ENCODE results near the gene HLA-DRB1.

HLA-DRB1 gene

DNA sequence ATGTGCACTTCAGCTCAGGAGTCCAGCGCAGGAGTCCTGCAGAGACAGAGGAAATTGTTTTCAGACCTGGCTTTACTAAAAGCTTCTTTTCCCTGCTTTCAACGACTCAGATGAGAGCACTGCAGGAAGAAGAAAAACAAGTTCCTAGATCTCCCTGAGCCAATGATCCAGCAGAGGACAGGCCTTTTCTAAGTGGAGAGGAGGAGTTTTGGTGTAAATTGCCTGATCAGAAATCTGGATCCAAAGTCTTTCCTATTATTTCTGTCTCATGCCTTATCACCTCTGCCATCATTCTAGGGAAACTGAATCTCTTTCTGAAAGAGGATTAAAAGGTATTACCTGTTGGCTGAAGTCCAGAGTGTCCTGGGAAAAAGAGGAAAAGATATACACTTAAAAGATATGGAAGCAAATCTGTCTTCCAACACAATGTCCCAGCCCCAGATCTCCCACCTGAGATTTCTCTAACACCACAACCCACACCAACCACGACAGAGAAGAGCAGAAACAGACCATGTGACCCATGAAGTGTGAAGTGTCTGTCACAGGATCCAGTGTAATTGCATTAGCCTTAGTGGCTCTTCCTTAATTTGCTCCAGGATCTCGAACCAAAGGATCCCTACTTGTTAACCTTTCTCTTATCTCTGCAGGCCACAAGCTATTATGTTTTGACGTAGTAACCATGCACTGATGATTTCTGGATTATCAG lies 36.5 kb downstream of the HLA-DRB1 start:
- ATAC-seq = no peak
- TF ChIP-seq ZFP30 (CRISPR knock-in tag; IDR thresholded peaks at IDR 0.05) (no peak), ZFP3 (CRISPR knock-in tag; IDR thresholded peaks at IDR 0.05) (no peak)
- TF ChIP-seq, protein P1, sequence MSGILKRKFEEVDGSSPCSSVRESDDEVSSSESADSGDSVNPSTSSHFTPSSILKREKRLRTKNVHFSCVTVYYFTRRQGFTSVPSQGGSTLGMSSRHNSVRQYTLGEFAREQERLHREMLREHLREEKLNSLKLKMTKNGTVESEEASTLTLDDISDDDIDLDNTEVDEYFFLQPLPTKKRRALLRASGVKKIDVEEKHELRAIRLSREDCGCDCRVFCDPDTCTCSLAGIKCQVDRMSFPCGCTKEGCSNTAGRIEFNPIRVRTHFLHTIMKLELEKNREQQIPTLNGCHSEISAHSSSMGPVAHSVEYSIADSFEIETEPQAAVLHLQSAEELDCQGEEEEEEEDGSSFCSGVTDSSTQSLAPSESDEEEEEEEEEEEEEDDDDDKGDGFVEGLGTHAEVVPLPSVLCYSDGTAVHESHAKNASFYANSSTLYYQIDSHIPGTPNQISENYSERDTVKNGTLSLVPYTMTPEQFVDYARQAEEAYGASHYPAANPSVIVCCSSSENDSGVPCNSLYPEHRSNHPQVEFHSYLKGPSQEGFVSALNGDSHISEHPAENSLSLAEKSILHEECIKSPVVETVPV (CRISPR knock-in tag; IDR thresholded peaks at IDR 0.05) = no peak
- TF ChIP-seq, protein P2, sequence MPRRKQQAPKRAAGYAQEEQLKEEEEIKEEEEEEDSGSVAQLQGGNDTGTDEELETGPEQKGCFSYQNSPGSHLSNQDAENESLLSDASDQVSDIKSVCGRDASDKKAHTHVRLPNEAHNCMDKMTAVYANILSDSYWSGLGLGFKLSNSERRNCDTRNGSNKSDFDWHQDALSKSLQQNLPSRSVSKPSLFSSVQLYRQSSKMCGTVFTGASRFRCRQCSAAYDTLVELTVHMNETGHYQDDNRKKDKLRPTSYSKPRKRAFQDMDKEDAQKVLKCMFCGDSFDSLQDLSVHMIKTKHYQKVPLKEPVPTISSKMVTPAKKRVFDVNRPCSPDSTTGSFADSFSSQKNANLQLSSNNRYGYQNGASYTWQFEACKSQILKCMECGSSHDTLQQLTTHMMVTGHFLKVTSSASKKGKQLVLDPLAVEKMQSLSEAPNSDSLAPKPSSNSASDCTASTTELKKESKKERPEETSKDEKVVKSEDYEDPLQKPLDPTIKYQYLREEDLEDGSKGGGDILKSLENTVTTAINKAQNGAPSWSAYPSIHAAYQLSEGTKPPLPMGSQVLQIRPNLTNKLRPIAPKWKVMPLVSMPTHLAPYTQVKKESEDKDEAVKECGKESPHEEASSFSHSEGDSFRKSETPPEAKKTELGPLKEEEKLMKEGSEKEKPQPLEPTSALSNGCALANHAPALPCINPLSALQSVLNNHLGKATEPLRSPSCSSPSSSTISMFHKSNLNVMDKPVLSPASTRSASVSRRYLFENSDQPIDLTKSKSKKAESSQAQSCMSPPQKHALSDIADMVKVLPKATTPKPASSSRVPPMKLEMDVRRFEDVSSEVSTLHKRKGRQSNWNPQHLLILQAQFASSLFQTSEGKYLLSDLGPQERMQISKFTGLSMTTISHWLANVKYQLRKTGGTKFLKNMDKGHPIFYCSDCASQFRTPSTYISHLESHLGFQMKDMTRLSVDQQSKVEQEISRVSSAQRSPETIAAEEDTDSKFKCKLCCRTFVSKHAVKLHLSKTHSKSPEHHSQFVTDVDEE (CRISPR knock-in tag; IDR thresholded peaks at IDR 0.05) = no peak

DNA sequence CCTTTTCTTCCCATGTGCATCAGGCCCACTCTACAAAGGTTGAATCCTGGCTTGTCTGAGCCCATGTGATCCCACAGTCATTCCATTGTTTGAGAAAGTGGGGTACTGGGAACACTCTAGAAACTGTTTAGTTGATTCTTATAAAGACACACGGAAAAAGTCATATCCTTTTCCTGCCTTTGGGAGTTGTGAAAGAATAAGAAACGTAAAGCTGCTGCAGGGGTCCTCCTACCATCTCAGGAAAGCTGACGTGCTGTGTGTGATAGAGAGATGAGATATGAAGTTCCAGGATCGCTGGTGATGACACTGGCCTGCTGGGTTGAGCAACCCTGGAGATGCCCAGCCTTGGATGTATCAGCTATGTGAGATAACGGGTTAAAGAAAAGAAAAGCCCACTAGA lies 38.2 kb downstream of the HLA-DRB1 start:
- TF ChIP-seq ISL1 (CRISPR knock-in tag; IDR thresholded peaks at IDR 0.05) = no peak
- TF ChIP-seq CSDC2 (CRISPR knock-in tag; IDR thresholded peaks at IDR 0.05) = no peak
- TF ChIP-seq, protein P1 (CRISPR knock-in tag; IDR thresholded peaks at IDR 0.05) = no peak
- no peak for TF ChIP-seq TCF4 (CRISPR knock-in tag; IDR thresholded peaks at IDR 0.05; ENCODE audit: borderline replicate concordance)
- no peak for TF ChIP-seq TOX (CRISPR knock-in tag; IDR thresholded peaks at IDR 0.05; ENCODE audit: borderline replicate concordance)
- no peak for TF ChIP-seq OSR1 (CRISPR knock-in tag; IDR thresholded peaks at IDR 0.05)
- TF ChIP-seq ZNF70 (CRISPR knock-in tag; IDR thresholded peaks at IDR 0.05) = no peak
- TF ChIP-seq ZNF565 (CRISPR knock-in tag; conservative IDR thresholded peaks at IDR 0.05; ENCODE audit: low read depth) = no peak
- TF ChIP-seq, protein P3, sequence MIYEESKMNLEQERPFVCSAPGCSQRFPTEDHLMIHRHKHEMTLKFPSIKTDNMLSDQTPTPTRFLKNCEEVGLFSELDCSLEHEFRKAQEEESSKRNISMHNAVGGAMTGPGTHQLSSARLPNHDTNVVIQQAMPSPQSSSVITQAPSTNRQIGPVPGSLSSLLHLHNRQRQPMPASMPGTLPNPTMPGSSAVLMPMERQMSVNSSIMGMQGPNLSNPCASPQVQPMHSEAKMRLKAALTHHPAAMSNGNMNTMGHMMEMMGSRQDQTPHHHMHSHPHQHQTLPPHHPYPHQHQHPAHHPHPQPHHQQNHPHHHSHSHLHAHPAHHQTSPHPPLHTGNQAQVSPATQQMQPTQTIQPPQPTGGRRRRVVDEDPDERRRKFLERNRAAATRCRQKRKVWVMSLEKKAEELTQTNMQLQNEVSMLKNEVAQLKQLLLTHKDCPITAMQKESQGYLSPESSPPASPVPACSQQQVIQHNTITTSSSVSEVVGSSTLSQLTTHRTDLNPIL (CRISPR knock-in tag; IDR thresholded peaks at IDR 0.05; ENCODE audit: low read depth) = no peak
- TF ChIP-seq, protein P2 (CRISPR knock-in tag; IDR thresholded peaks at IDR 0.05) = no peak
- TF ChIP-seq GLIS3 (CRISPR knock-in tag; IDR thresholded peaks at IDR 0.05) = no peak
- TF ChIP-seq BACH2 (CRISPR knock-in tag; IDR thresholded peaks at IDR 0.05; ENCODE audit: borderline replicate concordance) = no peak
- TF ChIP-seq ZFP30 (CRISPR knock-in tag; IDR thresholded peaks at IDR 0.05) = no peak
- TF ChIP-seq ZFP3 (CRISPR knock-in tag; IDR thresholded peaks at IDR 0.05) = no peak
- TF ChIP-seq SNAI2 (CRISPR knock-in tag; IDR thresholded peaks at IDR 0.05) = no peak
- no peak for TF ChIP-seq ZNF8 (CRISPR knock-in tag; IDR thresholded peaks at IDR 0.05)
- TF ChIP-seq ZC3H10 (CRISPR knock-in tag; IDR thresholded peaks at IDR 0.05) = no peak
- TF ChIP-seq, protein P4, sequence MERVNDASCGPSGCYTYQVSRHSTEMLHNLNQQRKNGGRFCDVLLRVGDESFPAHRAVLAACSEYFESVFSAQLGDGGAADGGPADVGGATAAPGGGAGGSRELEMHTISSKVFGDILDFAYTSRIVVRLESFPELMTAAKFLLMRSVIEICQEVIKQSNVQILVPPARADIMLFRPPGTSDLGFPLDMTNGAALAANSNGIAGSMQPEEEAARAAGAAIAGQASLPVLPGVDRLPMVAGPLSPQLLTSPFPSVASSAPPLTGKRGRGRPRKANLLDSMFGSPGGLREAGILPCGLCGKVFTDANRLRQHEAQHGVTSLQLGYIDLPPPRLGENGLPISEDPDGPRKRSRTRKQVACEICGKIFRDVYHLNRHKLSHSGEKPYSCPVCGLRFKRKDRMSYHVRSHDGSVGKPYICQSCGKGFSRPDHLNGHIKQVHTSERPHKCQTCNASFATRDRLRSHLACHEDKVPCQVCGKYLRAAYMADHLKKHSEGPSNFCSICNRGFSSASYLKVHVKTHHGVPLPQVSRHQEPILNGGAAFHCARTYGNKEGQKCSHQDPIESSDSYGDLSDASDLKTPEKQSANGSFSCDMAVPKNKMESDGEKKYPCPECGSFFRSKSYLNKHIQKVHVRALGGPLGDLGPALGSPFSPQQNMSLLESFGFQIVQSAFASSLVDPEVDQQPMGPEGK (CRISPR knock-in tag; IDR thresholded peaks at IDR 0.05; ENCODE audit: borderline replicate concordance) = no peak
- no peak for ATAC-seq

Data from SK-N-SH treated with all-trans-retinoic acid at 6 μM for 48 hours (cell line).